Stimulated activated naive CD8-positive, alpha-beta T cell treated with anti-CD3 and anti-CD28 coated beads, Interleukin-15, Interleukin-2, amounts not matched to agents 100 U/mL and 50 U/mL, for 24 hours (primary cell): ENCODE measurements around the gene IKZF2.

Experiments used
- ATAC-seq: fragments of 150-1000 bp; cut with Tn5 transposase; one replicate; pipeline ENCODE4 v1.10.0; 2021
- DNase-seq: peaks from one replicate; pipeline ENCODE4 v3.0.0; 2021

The IKZF2 gene

GRCh38 chr2:213151437-213152064, at the start of gene IKZF2:
Gene IKZF2, minus strand, starts transcription at chr2:213151612. Its CDS starts 2,983 bp downstream, at chr2:213148629.
- peak; percentile 86 for ATAC-seq
- DNase-seq = peak; percentile 71

DNA sequence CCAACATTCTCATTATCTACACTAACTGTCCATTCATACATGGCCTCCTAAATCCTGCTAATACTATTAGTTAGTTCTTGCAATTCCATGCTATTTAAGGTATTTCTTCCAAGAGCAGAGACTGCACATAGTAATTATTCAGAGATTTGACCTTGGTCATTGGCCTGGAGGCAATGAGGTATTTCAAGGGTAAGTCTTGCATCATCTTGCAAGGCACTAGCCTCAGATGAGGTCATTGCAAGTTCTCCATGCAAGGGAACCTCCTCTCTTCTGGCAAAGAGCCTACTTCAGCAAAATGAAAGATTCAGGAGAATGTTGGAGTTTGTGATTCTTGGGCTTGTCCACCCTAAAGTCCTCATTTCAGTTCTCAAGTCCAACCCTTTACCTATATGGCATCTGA, 48.5 kb upstream of the IKZF2 start:
- ATAC-seq (no peak), DNase-seq (no peak)

GRCh38 chr2:213189001-213189899, 37.8 kb upstream of the IKZF2 start:
- no peak for DNase-seq
- ATAC-seq = no peak

DNA sequence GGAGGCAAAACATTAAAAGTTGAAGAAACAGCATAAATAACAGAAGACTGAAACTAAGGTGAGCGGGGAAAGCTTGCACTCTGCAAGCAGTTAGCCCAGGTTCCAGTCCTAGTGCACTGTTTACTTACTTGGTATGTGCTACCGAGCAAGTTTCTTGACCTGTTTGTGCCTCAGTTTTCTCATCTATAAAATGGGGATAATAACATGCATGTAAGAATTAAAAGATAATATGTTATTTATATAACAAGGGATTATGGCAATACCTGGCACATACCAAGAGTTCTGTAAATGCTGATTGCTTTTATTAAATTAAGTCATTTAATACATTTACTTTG, 37.1 kb upstream of the IKZF2 start:
- no peak for DNase-seq
- no peak for ATAC-seq

DNA sequence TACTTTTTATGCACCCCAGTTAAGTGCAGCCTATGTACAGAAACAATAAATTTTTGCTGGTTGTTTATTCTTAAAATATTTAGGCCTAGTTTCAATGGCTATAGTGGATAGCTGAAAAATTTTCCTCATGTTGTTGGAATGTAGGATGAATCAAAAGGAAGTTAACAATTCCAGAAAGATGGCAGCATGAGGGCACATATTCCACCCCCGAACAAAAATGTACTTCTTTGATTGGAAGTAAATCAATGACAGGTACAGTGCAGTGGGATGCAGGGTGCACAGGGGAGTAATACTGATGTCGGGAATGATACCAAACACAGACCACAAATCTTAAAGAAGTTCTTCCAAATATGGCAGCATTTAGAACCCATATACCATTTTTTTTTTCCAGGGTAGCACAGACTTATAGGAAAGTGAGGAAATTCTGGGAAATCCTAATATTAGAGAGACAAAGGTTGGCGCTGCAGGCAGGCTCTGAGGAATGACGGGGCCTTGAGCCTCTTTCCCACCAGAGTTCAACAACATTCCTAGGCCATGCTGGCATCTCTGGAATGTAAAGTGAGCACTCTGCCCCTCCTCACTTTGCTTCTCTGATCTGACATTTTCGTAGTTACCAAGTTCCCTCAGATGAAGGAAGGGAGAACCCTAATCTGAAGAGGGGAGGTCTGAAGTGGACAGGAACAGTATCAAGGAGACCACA, 36.6 kb upstream of the IKZF2 start:
- DNase-seq (no peak), ATAC-seq (no peak)

DNA sequence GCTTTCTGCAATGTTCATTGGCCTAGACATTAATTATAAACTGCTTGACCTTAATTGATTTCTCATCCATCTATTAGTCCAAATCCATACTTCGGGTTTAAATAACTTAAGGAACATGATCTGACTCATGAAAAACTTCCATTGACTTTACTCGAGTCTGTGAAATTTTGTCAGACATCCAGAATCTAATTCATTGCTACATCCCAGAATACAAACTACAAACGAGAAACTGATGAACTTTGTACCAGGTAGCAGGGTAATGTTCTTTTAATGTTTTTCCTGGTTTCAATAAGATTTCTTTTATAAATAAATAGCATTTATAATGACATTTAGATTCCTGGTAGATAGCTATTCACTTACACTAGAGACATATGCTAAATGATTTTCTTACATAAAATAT, 36.0 kb upstream of the IKZF2 start:
- ATAC-seq (no peak), DNase-seq (no peak)

DNA sequence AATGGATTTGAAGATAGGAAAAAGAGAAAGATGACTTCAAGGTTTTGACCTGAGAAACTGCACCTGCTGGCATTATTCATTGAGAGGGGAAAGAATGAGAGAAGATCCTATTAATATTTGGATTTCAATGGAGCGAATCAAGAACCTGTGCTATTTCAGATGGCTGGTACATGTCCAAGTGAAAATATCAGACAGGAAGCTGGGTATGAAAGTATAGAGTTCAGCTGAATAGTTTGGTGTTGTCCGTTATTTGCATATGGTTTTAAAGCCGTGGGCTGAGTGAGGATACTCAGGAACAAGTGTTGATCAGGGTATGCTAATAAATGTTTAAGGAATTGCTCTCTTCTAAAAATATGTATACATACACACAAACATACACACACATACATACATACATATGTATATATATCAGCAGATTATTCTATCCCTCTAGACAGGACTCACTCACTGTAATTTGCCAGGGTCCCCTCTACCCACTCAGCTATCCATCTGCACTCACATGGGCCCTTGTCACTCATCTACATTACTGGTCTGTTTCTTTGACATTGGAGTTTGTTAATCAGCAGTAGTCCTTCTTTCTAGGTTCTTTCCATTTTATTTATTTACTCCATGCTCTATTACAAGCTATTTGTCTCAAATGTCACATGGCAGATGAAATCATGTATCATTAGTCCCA, 33.9 kb upstream of the IKZF2 start:
- DNase-seq = no peak
- ATAC-seq = no peak

- ATAC-seq (no peak), DNase-seq (no peak)
Measured at GRCh38 chr2:213181712-213182111, 30.3 kb upstream of the IKZF2 start.

GRCh38 chr2:213177679-213178078, 26.3 kb upstream of the IKZF2 start:
- ATAC-seq (no peak), DNase-seq (no peak)

- no peak for ATAC-seq
- DNase-seq = no peak
Measured at GRCh38 chr2:213175673-213176247, 24.3 kb upstream of the IKZF2 start.

DNA sequence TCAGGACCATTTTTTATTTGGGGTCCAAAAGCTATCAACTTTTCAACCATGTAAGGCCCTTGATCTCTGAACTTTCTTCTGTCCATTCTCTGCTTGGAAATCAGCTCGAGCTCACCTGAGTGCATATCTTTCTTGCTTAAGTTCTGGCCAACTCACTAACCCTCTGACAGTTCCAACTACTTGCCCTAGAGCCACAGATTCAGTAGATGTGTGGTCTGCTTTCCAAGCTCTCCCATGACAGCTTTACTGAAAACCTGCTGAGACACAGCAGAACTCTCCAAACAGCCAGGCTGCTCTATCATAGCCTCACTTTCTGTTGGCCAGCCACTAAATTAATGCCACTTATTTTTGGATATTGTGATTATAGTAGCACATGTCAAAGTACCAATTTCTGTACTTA, 21.2 kb upstream of the IKZF2 start:
- DNase-seq = no peak
- no peak for ATAC-seq

DNA sequence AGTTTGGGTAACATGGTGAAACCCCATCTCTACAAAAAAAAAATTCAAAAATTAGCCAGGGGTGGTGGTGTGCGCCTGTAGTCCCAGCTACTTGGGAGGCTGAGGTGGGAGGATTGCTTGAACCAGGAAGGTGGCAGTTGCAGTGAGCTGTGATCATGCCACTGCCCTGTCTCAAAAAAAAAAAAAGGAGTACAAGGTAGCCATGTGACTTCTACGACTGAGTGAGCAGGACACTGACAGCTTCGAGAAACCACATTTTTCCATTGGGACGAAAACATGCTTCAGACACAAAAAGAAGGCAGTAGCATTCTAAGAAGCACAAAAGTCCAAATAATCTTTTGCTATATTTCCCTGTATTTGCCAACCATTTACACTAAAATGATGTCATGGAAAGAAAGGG, 19.7 kb upstream of the IKZF2 start:
- ATAC-seq = no peak
- no peak for DNase-seq

- ATAC-seq (no peak), DNase-seq (no peak)
Measured at GRCh38 chr2:213167271-213167930, 16.0 kb upstream of the IKZF2 start.

DNA sequence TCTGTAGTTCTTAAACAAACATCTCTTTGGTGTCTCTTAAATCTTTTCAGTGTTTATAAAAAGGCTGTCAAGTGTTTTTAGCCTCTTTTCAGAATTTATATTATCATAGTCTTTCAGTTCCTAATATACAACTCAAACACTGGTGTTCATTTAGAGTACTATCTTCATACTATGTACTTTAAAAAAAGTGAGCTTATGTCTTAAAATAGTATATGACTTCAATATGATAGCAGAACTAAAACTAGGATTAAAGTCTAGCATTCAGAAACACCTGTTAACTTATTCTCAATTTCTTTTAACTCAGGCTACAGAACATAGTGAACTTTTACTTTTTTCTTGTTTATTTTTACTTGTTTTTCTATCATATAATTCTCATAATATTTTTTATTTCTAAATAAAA, 14.7 kb upstream of the IKZF2 start:
- DNase-seq (no peak), ATAC-seq (no peak)

DNA sequence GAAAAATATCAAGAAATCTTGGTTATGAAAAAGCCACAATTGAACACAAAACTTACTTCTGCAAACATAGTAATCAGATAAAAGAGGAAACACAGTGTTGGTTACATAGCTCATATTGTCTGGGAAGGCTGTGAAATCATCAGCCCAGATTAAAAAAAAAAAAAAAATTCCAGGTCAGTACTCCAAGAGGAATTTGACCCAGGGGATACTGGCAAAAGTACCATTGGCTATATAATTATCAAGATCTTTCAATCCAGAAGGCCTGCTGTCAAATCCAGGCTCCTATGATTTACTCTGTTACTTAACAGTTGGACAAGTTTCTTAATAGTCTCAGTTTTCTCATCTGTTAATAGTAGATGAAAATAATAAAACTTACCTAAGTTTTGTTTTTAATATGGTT, 12.9 kb upstream of the IKZF2 start:
- DNase-seq = no peak
- ATAC-seq = no peak

GRCh38 chr2:213162516-213163118, 11.2 kb upstream of the IKZF2 start:
- DNase-seq (no peak), ATAC-seq (no peak)

DNA sequence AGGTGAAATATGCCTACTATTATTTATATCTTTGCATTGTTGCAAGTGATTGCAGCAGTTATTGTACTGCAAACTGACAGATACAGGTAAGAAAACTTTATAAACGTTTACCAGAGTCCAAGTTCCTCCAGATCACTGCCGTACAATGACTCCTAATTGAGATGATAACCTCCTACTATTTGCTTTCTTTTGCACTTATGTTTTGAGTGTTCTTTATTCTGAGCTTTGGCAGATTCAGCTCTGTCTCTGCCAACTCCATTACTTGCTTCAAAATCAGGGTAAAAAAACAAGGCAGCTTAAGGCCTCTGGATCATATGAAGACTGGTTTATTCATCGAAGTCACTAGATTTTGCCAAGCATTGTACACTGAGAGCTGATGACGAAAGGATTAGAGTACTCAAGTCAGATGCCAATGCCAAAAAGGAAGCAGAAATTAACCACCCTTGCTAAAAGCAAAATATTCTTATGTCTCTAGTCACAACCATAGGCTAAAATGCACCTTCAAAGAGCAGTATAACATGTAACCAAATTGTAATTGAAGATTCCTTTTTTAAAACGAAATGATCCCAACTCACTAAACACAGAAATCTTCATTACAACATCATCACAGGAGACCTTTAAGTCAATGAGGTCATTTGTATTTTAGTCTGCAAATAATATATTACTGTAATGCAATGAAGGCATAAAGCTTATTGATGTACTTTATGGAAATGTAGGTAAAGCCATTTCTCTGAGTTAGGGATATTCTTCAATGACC, 10.5 kb upstream of the IKZF2 start:
- DNase-seq = no peak
- ATAC-seq = no peak

GRCh38 chr2:213159768-213160167, 8.4 kb upstream of the IKZF2 start:
- DNase-seq (no peak), ATAC-seq (no peak)

GRCh38 chr2:213157242-213157641, 5.8 kb upstream of the IKZF2 start:
- ATAC-seq (peak; percentile 92), DNase-seq (peak; percentile 19)

DNA sequence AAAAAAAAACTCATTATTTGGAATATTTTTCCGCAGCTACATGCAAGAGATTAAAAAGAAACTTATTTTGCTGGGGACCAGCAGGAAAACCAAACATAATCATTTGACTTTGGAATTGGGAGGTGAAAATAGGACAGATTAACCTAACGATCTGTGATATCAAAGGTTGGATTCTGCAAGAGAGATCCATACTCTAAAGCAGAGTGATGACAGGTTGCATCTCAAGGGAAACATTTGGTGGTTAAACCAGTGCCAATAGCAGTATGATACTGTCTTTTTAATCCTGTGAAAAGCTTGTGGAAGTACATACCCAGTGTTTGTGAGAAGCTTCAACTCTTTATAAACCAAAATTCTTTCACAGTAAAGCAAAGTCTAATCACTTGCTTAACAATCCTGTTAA, 5.3 kb upstream of the IKZF2 start:
- ATAC-seq = no peak
- DNase-seq = no peak

- ATAC-seq (no peak), DNase-seq (no peak)
Measured at GRCh38 chr2:213152888-213153287, 1.5 kb upstream of the IKZF2 start.
